Measurements from ENCODE around the gene ADPRM. TPM values are rescaled to one million over a fixed set of nuclear protein-coding genes. Genes with fewer than 3 reads are reported as not detected.

The ADPRM gene
- total and polyA plus RNA-seq, 8 donors: 6.2 to 25.7 (median 19.9) TPM

GRCh38 chr17:10738521-10739258, 41.3 kb downstream of the ADPRM start:
- Histone ChIP-seq H3K4me1 (no peaks in the 10 kb centered on the region), H3K27me3 (no peaks in the 10 kb centered on the region), H3K36me3 (no peaks in the 10 kb centered on the region), H3K27ac (no peak overlapping the region), H3K9me3 (no peaks in the 10 kb centered on the region), H3K4me3 (no peak overlapping the region)
- intact Hi-C loops (cut with DNase I): loop anchor here in 1 of 2 donors (5.0 kb wide), 1 partner anchor 109 kb away; no protein-coding TSS in a partner anchor
- no peak for TF ChIP-seq CTCF (IDR thresholded peaks at IDR 0.05)
- DNase-seq: no peak
- peak; percentile 33 for ATAC-seq

- Histone ChIP-seq H3K4me1 (no peaks in the 10 kb centered on the region), H3K9me3 (no peaks in the 10 kb centered on the region), H3K4me3 (no peak overlapping the region), H3K36me3 (no peaks in the 10 kb centered on the region), H3K27ac (no peak overlapping the region), H3K27me3 (no peaks in the 10 kb centered on the region)
- no peak for TF ChIP-seq CTCF (IDR thresholded peaks at IDR 0.05)
- peak; percentile 33 for ATAC-seq
- intact Hi-C loops (cut with DNase I): loop anchor here in 1 of 2 donors (5.0 kb wide), 1 partner anchor 108 kb away; no protein-coding TSS in a partner anchor
- peak in 1 of 4 donors; percentile 41 for DNase-seq
These were observed 42.0 kb downstream of the ADPRM start for GRCh38 chr17:10739386-10739785.

GRCh38 chr17:10741416-10742135, 44.2 kb downstream of the ADPRM start:
- no peak for ATAC-seq
- Histone ChIP-seq H3K27me3 (no peaks in the 10 kb centered on the region), H3K27ac (no peak overlapping the region), H3K9me3 (no peaks in the 10 kb centered on the region), H3K36me3 (no peaks in the 10 kb centered on the region), H3K4me3 (no peak overlapping the region), H3K4me1 (no peaks in the 10 kb centered on the region)
- DNase-seq: no peak
- intact Hi-C loops (cut with DNase I): no loop called here
- TF ChIP-seq CTCF (IDR thresholded peaks at IDR 0.05): no peak

GRCh38 chr17:10742431-10742830, 45.0 kb downstream of the ADPRM start:
- Histone ChIP-seq H3K27me3 (no peaks in the 10 kb centered on the region), H3K9me3 (no peaks in the 10 kb centered on the region), H3K4me1 (no peaks in the 10 kb centered on the region), H3K27ac (no peak overlapping the region), H3K36me3 (no peaks in the 10 kb centered on the region), H3K4me3 (no peak overlapping the region)
- TF ChIP-seq CTCF (IDR thresholded peaks at IDR 0.05): no peak
- DNase-seq: no peak
- intact Hi-C loops (cut with DNase I): no loop called here
- ATAC-seq: no peak

- intact Hi-C loops (cut with DNase I): no loop called here
- peak; percentile 20 for ATAC-seq
These were observed 46.1 kb downstream of the ADPRM start for GRCh38 chr17:10743316-10744009.

More at GRCh38 chr17:10743316-10744009, 46.1 kb downstream of the ADPRM start:
- no peaks in the 10 kb centered on the region for H3K27me3 ChIP-seq
- H3K27ac ChIP-seq: no peak overlapping the region
- DNase-seq: no peak
- H3K4me1 ChIP-seq: no peaks in the 10 kb centered on the region
- no peaks in the 10 kb centered on the region for H3K36me3 ChIP-seq
- H3K4me3 ChIP-seq: no peak overlapping the region
- H3K9me3 ChIP-seq: no peaks in the 10 kb centered on the region
- no peak for TF ChIP-seq CTCF (IDR thresholded peaks at IDR 0.05)

Measured in left lung (tissue), 10 donors.